Breast epithelium (tissue), 3 donors: Measurements from ENCODE around the gene ATP6AP2.

Experiments used
- CTCF ChIP-seq, 3 donors: fragments of 450-650 bp; IDR thresholded peaks; one replicate each; pipeline ENCODE4 v1.5.1; 2016 to 2017; ENCODE audit warnings: antibody characterized with exemption in 3 of 3, mild to moderate bottlenecking in 3 of 3, moderate library complexity in 3 of 3
- POLR2AphosphoS5 ChIP-seq, 3 donors: sonication (generic); formaldehyde crosslinking; IDR thresholded peaks; one replicate each; pipeline ENCODE4 v1.6.1; 2017; ENCODE audit warnings: antibody characterized with exemption in 3 of 3

GRCh38 chrX:40538406-40538805 is 42.4 kb upstream of the ATP6AP2 start:
- TF ChIP-seq CTCF (IDR thresholded peaks at IDR 0.05) = no peak
- no peak for TF ChIP-seq POLR2AphosphoS5 (IDR thresholded peaks at IDR 0.05)
